ENCODE data around the gene ZNF44. TPM values are rescaled to one million over a fixed set of nuclear protein-coding genes. Genes with fewer than 3 reads are reported as not detected.
A peak's percentile ranks its signal among the peaks of the same experiment; 100 is the strongest.

ZNF44 gene
- total RNA-seq (2014; rRNA removed) (3.0 and 8.2 TPM in 2 replicates), Bru-seq, nascent RNA (percentile 88 among the genes with signal in this experiment), BruChase-seq, experiment 1, labeled RNA remaining after a 6-hour chase (percentile 89 among the genes with signal in this experiment), BruChase-seq, experiment 2, labeled RNA remaining after a 2-hour chase (percentile 95 among the genes with signal in this experiment)
- long read RNA-seq, transcript ZNF44-202 (4 exons, 2,119 nt): major isoform, 12 of 40 reads
- long read RNA-seq, partial matches to known transcripts: 7 of 40 reads
- long read RNA-seq, other reads (novel, unspliced or antisense): 20 of 40 reads

GRCh38 chr19:12294249-12295158 is at the start of gene ZNF44:
Gene ZNF44, minus strand, starts transcription at chr19:12294883. Its CDS starts 189 bp downstream, at chr19:12294694.
- peak within 1 kb of the TSS; percentile 76 for H3K9ac ChIP-seq (ENCODE audit: low read length)
- no peaks in the 10 kb centered on the region for H3K9me2 ChIP-seq (replicated peaks; ENCODE audit: low read length)
- H3K79me2 ChIP-seq (ENCODE audit: low read length): peaks cover 40% of the 10 kb centered on the region
- peak within 1 kb of the TSS; percentile 93 for H3K4me2 ChIP-seq (ENCODE audit: low read length)
- H4K20me1 ChIP-seq (ENCODE audit: low read length): no peaks in the 10 kb centered on the region
- peaks cover 14% of the 10 kb centered on the region for H3K36me3 ChIP-seq (ENCODE audit: low read depth, low read length)
- H3K4me1 ChIP-seq (ENCODE audit: insufficient read depth, low read length): peaks cover 10% of the 10 kb centered on the region
- peak; percentile 99 for DNase-seq
- ChIA-PET POLR2A (ENCODE audit: unreplicated experiment) (interaction anchor here (0.6 kb wide), 1 partner anchor 258 kb away, joined by 3 read pairs; no protein-coding TSS in a partner anchor), CTCF (interaction anchor here (0.5 kb wide), 1 partner anchor 257 kb away, joined by 3 read pairs; no protein-coding TSS in a partner anchor)
- H3K27ac ChIP-seq (ENCODE audit: low read length): peak within 1 kb of the TSS; percentile 26
- TF ChIP-seq CTCF (conservative IDR thresholded peaks at IDR 0.05; ENCODE audit: low read depth, low read length) (no peak), EZH2 (IDR thresholded peaks at IDR 0.05; ENCODE audit: low read length, unreplicated experiment) (no peak), EZH2phosphoT487 (IDR thresholded peaks at IDR 0.05; ENCODE audit: borderline replicate concordance, low read length) (no peak)
- no peaks in the 10 kb centered on the region for H3K27me3 ChIP-seq (ENCODE audit: low read length)
- no peaks in the 10 kb centered on the region for H3F3A ChIP-seq (ENCODE audit: low read length, unreplicated experiment)
- H3K9me3 ChIP-seq (ENCODE audit: low read length): no peaks in the 10 kb centered on the region
- peak within 1 kb of the TSS; percentile 99 for H3K4me3 ChIP-seq (ENCODE audit: low read length)
- peak; percentile 97 for ATAC-seq
- TSS peak; percentile 83 for BruUV-seq (replicated peaks)
- intact Hi-C loops (cut with micrococcal nuclease): loop anchor here (1.0 to 5.0 kb wide), 6 partner anchors 67 to 256 kb away; partner anchors contain the start of genes ZNF442, ZNF443, ZNF625 and ZNF799
- peak within 1 kb of the TSS; percentile 92 for H2AFZ ChIP-seq (ENCODE audit: low read length)

GRCh38 chr19:12333162-12334159 is 38.8 kb upstream of the ZNF44 start, which contains the start of gene ZNF563:
Gene ZNF563, minus strand, starts transcription at chr19:12333633. Its CDS starts 151 bp downstream, at chr19:12333482.
- DNase-seq: peak; percentile 98
- intact Hi-C loops (cut with micrococcal nuclease): no loop called here
- H3K9me3 ChIP-seq (ENCODE audit: low read length): peaks cover 7% of the 10 kb centered on the region; the same call in 1 of the 2 replicates
- peaks cover 2% of the 10 kb centered on the region; the same call in 1 of the 2 replicates for H3K36me3 ChIP-seq (ENCODE audit: low read depth, low read length)
- H3K27me3 ChIP-seq (ENCODE audit: low read length): no peaks in the 10 kb centered on the region
- no peaks in the 10 kb centered on the region for H3K79me2 ChIP-seq (ENCODE audit: low read length)
- H3K4me3 ChIP-seq (ENCODE audit: low read length): peak within 1 kb of the TSS; percentile 89
- peak within 1 kb of the TSS; percentile 91 for H2AFZ ChIP-seq (ENCODE audit: low read length)
- ATAC-seq: peak; percentile 99
- BruUV-seq (replicated peaks): TSS peak; percentile 59
- H3K9ac ChIP-seq (ENCODE audit: low read length): peak within 1 kb of the TSS; percentile 68
- no peaks in the 10 kb centered on the region for H3K9me2 ChIP-seq (replicated peaks; ENCODE audit: low read length)
- no peaks in the 10 kb centered on the region for H4K20me1 ChIP-seq (ENCODE audit: low read length)
- TF ChIP-seq CTCF (conservative IDR thresholded peaks at IDR 0.05; ENCODE audit: low read depth, low read length): no peak
- TF ChIP-seq EZH2phosphoT487 (IDR thresholded peaks at IDR 0.05; ENCODE audit: borderline replicate concordance, low read length): no peak
- no peak for TF ChIP-seq EZH2 (IDR thresholded peaks at IDR 0.05; ENCODE audit: low read length, unreplicated experiment)
- H3K27ac ChIP-seq (ENCODE audit: low read length): no peak within 1 kb of the TSS
- ChIA-PET CTCF (interaction anchor here (1.0 kb wide), 1 partner anchor 536 kb away, joined by 3 read pairs; no protein-coding TSS in a partner anchor), POLR2A (ENCODE audit: unreplicated experiment) (interaction anchor here (1.1 kb wide), 1 partner anchor 32 kb away, joined by 5 read pairs; the partner anchor contains the start of gene ZNF442)
- peaks cover 13% of the 10 kb centered on the region for H3K4me1 ChIP-seq (ENCODE audit: insufficient read depth, low read length)
- H3K4me2 ChIP-seq (ENCODE audit: low read length): peak within 1 kb of the TSS; percentile 98
- H3F3A ChIP-seq (ENCODE audit: low read length, unreplicated experiment): no peaks in the 10 kb centered on the region
